GM10266 (cell line): ENCODE data around the gene MYOG.

Source experiments
- DNase-seq: peaks from one replicate; pipeline ENCODE4 v3.0.0; 2012; ENCODE audit errors: extremely low spot score
- TF ChIP-seq, protein P1 (sequence below): IDR thresholded peaks from 2 replicates; pipeline ENCODE4 v1.5.1; 2012; ENCODE audit warnings: mild to moderate bottlenecking, low read depth; ENCODE audit not compliant: control insufficient read depth, insufficient read depth; ENCODE audit errors: missing control alignments

Gene MYOG

DNA sequence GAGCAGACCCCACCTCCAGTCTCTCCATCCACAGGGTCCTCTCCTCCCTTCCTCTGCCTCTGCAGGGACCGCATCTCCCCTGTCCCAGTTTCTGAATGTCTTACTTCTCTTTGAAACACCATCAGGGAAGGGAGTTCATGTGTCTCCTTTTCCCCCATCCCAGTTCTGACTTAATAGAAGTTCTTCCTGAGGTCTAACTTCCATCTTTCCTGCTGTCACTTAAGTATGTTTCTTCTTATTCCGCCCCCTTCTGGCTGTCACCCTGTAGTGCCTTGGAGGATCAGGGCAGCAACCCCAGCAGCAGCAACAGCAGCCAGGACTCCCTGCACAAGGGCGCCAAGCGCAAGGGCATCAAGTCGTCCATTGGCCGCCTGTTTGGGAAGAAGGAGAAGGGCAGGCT is 29.3 kb downstream of the MYOG start:
- TF ChIP-seq, protein P1, sequence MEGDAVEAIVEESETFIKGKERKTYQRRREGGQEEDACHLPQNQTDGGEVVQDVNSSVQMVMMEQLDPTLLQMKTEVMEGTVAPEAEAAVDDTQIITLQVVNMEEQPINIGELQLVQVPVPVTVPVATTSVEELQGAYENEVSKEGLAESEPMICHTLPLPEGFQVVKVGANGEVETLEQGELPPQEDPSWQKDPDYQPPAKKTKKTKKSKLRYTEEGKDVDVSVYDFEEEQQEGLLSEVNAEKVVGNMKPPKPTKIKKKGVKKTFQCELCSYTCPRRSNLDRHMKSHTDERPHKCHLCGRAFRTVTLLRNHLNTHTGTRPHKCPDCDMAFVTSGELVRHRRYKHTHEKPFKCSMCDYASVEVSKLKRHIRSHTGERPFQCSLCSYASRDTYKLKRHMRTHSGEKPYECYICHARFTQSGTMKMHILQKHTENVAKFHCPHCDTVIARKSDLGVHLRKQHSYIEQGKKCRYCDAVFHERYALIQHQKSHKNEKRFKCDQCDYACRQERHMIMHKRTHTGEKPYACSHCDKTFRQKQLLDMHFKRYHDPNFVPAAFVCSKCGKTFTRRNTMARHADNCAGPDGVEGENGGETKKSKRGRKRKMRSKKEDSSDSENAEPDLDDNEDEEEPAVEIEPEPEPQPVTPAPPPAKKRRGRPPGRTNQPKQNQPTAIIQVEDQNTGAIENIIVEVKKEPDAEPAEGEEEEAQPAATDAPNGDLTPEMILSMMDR: no peak
- DNase-seq: no peak

DNA sequence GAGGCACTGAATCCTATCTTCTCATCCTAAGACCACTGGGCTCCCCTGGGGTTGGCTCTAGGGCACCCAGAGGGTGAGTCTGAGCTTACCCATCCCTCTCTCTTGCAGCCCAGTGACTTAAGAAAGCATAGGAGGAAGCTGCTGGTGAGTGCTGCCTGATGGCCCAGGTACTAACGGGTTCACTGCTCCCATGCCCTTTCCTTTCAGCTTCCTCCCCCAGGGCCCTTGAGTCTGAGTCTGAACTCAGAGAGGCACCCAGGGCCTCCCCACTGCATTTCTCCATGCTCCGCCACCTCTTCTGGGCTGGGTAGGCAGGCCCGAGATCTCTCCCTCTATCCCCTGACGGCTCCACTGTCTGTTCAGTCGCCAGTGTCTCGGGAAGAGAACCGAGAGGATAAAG is 29.8 kb downstream of the MYOG start:
- DNase-seq: no peak
- TF ChIP-seq, protein P1: no peak

DNA sequence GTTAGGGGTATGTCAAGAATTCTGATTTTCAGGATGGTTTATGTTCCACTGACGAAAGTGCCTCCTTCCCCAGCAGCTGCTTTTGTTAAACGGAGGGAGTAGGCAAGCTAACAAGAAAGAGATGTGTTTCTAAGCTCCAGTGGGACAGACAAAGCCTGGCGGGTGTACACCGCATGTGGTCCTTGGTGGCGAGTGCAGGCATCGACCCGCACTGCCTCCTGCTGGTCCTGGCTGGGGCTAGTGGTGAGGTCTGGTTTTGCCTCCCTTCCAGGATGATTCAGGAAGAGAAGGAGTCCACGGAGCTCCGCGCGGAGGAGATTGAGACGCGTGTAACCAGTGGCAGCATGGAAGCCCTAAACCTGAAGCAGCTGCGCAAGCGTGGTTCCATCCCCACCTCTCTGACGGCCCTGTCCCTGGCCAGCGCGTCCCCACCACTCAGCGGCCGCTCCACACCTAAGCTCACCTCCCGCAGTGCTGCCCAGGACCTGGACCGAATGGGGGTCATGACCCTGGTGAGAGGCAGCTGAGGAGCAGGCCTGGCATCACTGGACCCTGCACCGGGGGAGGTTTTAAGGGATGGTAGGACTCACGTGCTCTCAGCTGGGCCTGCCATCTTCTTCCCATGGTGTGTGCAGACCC is 30.5 kb downstream of the MYOG start:
- DNase-seq: no peak
- TF ChIP-seq, protein P1: no peak

DNA sequence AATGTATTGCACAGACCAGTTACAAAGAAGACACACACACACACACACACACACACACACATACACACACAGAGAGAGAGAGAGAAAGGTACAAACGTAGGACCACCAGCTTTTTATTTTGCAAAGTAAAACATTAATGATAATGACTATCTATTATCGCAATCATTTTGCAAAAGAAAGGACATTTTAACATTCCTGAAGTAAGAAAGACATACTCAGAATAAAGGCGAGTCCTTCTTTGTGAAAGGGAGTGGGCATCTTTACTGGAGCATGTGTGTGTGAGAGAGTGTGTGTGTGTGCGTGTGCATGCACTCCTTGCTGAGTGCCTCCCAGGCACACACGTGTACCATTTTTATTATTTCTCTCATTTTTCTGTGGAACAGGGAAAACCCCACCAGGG is 31.2 kb downstream of the MYOG start:
- TF ChIP-seq, protein P1: no peak
- no peak for DNase-seq

DNA sequence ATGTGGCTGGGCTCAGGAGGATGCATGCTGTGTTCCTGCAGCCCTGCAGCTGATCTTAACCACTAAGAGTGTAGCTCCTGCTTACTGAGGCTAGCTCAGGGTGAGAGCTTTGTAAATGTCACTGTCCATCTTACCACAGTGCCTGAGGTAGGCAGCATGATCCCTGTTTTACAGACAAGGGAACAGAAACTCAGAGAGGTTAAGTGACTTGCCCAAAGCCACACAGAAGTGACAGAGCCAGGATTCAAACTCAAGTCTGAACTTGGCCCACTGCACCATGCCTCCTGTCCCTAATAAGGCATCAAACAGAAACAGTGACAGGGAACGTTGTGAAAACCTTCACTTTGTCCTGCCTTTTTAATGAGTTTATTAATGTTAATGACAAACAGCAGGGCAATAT is 31.6 kb downstream of the MYOG start:
- no peak for DNase-seq
- TF ChIP-seq, protein P1: no peak

DNA sequence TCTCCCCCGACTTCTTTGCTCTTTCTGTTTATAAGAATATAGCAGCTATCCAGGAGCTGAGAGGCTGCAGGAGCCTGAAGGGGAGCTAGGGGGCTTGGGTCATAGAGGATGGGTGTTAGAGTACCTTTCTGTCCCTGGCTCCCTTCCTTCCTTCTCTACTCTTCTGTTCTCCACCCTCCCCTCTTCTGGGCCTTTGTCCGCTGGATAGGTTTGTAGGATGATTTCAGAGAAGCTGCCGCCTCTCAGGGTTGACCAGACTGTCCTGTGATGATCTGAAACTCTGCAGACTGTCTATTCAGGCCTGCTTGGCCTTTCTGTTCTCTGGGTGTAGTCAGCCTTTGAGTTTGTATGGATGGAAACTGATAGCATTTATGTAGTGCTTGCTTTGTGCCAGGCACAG is 33.2 kb downstream of the MYOG start:
- DNase-seq: no peak
- TF ChIP-seq, protein P1: no peak

DNA sequence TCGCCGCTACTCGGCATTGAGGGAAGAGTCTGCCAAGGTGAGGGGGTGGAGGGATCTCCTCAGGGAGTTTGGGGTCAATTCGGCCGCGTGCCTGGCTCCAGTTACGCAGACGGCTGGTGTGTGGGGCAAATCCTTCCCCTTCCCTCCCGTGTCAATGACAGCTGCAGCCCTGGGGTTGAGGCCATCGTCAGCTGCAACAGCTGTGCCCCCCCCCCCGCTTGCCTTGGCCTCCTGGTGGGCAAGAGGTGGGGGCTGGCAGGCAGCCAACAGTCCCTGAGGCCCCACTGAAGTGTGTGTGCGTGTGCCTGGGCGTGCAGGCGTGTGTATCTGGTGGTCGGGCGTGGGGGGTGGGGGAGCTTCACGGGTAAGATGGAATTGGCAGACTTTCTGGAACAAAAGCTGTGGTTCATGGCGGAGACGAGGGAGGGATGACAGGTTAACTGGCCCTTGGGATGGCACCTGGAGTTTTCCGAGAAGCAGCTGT is 33.9 kb downstream of the MYOG start:
- no peak for DNase-seq
- TF ChIP-seq, protein P1: no peak
